Measurements from ENCODE around the gene GPR108.

GPR108 gene

GRCh38 chr19:6737873-6738786 is 750 bp upstream of the GPR108 start:
- DNase-seq (ENCODE audit: low read depth), result peak; percentile 71

GRCh38 chr19:6736917-6737283 is 480 bp downstream of the GPR108 start:
- no peak for DNase-seq (ENCODE audit: low read depth)

GRCh38 chr19:6736169-6736916 is 1.0 kb downstream of the GPR108 start:
- DNase-seq (ENCODE audit: low read depth), result peak; percentile 50

- no peak for DNase-seq (ENCODE audit: low read depth)
Measured at GRCh38 chr19:6735181-6735911, 2.0 kb downstream of the GPR108 start.

GRCh38 chr19:6734096-6734696 is 3.2 kb downstream of the GPR108 start:
- no peak for DNase-seq (ENCODE audit: low read depth)

DNA sequence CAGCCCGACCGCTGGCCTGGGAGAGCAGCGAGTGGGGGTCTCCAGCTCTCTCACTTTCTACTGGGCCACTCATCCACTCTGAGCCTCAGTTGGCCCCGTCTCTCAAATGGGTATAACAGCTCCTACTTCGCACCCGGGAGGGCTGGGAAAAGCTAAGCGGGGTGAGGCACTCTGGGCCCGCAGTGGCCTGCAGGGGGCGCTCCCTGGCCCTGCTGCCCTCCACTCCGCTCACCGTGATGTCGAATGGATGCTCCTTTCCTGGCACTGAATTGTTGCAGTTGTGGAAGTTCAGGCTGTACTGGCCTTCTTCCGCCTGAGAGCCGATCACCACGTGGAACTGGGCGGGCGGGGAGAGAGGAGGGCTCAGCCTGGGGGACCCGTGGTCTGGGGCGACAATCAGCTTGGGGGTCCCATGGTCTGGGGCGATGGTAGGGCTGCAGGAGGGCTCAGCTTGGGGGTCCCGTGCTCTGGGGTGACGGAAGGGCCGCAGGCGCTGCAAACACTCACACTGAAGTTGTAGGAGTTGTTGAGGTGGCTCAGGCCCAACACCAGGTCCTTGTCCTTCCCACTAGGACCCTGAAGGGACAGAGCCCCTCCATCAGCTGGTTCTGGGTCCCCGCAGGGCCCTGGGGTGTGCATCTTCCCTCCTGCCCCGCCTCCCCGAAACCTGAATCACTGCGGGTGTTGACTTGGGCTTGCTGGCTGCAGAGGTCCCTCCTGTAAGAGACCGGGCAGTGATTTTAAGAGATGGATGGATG is 3.9 kb downstream of the GPR108 start:
- no peak for DNase-seq (ENCODE audit: low read depth)

DNA sequence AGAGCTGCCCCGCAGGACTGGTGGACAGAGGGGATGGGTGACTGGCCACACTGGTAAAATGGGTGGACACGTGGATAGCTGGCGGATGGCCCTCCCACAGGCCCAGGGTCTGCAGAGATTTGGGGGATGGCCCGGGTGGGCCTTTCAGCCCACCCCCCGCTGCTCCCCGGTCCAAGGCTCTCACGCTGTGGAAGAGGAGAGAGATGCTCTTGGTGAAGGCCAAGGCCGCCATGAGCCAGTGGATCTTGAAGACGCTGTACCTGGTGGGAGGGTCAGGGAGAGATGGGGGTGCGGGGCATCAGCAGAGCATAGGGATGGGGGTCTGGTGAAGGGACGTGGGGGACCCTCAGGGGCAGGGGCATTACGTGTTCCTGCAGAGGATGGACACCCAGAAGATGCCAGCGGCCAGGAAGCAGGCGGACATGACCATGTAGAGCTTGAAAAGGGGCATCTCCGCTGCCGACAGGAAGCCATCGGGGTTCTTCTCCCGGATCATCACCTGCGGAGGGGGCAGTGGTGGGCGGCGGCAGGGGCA is 4.5 kb downstream of the GPR108 start:
- DNase-seq (ENCODE audit: low read depth), result no peak

DNA sequence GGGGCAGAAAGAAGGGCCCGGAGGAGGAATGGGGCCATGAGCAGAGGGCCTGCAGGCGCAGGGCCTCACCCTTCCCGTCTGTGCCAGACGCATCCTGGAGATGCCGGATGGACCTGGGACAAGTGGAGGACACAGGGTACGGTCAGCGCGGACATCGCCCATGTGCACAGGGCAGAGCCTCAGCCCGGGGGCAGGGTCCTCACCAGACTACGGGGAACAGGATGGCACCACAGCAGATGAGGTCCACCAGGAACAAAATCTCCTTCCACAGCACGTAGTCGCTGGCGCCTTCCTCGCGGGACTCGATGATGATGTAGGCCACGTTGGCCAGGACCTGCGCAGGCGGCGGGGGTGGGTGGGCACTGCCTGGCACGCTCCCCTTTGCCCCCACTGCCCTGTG is 5.6 kb downstream of the GPR108 start:
- DNase-seq (ENCODE audit: low read depth), result no peak

DNA sequence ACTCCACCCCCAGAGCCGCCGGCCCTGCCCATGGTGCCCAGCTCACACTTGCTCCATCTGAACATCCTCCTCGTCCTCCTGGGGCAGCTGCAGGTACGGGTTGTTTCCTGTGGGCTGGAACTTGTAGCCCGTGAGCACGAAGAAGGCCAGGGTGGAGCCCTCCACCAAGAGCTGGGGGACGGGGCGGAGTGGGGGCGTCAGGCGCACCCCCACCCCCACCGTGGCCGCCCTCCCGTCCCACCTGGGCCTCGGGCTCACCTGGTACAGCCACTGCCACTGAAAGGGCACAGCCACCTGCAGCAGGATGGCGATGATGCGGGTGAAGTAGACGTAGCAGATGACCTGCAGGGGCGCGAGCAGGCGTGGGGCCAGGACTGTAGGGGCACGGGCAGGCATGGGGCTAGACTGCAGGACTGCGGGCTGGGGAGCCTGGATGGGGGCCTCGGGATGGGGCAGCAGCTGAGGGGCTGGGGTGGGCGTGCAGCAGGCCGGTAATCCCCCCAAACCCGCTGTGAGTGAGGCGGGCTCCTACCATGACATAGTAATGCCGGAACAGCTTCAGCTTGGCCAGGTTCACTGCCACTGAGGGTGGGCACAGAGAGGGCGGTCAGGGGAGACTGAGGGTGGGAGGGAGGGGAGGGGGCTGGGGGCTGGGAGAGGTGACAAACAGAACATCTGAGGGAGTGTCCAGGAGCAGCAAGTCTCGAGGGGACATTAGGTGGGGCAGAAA is 6.3 kb downstream of the GPR108 start:
- DNase-seq (ENCODE audit: low read depth), result no peak

DNA sequence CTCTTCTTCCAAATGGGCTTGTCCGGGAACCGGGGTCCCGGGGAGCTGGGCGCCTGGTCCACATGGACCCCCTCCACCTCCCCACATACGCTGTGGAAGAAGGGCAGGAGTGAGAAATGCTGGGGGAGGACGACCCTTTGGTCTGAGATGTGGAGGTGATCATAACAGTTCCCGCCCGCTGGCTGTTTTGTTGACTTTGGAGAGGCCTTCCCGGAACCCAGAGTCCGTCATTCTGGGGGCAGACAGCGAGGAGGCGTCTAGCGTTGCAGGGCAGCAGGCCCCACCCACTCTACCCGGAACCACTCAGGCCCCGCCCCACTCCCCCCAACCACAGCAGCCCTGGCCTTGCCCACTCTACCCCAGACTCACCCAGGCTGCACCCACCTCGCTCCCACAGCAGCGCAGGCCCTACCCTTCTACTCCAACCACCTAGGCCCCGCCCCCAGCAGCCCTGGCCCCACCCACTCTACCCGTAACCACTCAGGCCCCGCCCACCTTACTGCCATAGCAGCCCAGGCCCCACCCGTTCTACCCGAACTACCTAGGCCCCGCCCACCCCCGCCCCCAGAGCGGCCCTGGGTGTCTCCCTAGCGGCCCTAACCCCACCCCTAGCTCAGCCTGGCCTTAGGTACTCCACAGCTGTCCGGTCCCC is 7.1 kb downstream of the GPR108 start:
- DNase-seq (ENCODE audit: low read depth), result no peak

DNA sequence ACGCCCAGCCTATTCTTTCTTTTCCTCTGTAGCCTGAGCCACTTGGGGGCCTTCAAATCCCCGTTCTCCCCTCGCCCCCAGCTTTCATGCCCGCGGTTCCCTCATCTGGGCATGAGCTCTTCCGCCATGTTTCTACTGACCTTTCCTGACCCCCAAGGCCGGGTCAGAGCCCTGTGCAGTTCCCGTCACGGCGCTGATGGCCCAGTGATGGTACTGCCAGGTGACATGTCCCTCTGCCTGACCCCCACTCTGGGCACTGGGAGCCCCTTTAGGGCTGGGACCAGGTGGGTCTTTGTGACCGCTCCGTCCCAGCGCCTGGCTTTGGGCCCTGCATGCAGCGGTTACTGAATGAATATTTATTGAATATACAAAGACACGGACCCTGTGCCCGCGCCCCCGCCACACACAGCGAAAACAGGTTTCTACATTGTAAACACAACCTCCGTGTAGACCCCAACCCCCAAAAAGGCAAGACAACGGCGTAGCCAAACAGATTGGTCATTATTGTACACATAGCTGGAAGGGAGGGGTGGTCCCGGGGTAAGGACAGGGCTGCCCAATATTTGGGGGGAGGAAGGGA is 7.7 kb downstream of the GPR108 start:
- DNase-seq (ENCODE audit: low read depth), result no peak

- no peak for DNase-seq (ENCODE audit: low read depth)
Measured at GRCh38 chr19:6728346-6728745, 9.0 kb downstream of the GPR108 start.

DNA sequence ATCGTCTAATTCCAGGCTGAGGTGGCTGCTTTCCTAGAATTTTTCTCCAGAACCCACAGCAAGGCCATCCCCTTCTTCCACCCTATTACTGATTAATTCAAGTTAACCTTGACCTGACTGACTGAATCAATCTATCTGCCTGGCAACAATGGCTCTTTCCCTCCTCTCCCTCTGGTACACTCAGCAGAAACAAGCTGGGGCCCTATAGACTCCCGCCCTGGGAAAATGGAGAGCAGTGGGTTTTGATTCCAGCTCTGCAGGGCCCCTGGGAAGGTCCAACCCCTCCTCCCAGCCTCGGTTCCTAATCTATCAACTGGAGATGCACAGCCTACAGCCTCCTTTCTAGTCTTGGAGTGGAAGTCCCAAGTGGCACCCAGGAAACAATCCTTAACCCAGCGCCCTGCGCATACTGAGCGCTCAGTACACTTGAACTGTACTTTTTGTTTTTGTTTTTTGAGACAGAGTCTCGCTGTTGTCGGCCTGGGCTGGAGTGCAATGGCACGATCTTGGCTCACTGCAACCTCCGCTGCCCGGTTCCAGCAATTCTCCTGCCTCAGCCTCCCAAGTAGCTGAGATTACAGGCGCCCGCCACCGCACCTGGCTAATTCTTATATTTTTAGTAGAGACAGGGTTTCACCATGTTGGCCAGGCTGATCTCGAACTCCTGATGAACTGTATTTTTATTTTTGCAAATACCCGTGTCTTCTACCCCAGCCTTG is 11.7 kb downstream of the GPR108 start:
- DNase-seq (ENCODE audit: low read depth), result no peak

DNA sequence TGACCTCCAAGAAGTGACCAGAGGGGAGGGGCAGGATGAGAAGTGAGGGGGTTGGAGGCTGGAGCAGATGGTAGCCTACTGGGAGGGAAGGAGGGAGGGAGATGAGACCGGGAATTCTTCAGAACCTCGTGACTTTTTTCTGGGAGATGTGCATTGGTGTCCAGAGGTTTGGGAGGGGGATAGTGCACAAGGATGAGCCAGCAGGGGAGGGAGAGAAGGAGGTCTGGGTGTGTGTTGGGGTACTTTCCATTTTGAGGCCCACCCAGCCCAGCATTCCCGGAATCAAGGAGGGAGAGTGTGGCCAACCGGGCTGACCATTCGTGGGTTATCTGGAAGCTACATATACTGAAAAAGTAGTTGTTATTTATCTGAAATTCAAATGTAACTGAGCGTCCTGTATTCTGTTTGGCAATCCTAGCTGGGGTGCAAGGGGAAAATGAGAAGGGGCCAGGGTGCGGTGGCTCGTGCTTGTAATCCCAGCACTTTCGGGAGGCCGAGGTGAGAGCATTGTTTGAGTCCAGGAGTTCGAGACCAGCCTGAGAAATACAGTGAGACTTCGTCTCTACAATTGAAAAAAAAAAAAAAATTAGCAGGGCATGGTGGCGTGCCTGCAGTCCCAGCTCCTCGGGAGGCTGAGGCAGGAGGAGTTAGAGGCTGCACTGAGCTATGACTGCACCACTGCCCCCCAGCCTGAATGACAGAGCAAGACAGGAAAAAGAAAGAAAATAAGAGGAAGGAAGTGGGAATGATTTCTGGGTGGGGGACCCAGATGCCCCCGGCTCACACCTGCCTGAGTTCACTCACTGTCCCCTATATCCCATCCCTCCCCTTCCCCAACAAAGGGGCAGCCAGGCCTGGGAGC is 12.5 kb downstream of the GPR108 start:
- DNase-seq (ENCODE audit: low read depth), result no peak

DNA sequence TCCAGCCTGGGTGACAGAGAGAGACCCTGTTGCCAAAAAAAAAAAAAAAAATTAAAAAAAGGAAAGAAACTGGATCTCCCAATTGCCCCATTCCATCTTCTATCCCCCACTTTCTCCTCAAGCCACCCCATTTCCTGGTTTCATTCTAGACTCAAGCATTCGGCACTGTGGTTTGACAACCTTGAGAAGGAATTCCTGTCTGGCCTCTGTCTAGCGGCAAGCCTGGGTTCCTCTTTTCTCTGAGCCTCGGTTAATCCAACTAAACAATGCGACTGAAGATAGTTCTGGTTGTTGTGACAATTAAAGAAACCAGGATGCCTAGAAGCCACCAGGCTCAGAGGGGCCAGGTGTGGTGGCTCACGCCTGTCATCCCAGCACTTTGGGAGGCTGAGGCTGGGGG is 13.6 kb downstream of the GPR108 start:
- DNase-seq (ENCODE audit: low read depth), result no peak

GRCh38 chr19:6723108-6723618 is 14.2 kb downstream of the GPR108 start:
- no peak for DNase-seq (ENCODE audit: low read depth)

GRCh38 chr19:6721773-6722172 is 15.6 kb downstream of the GPR108 start:
- no peak for DNase-seq (ENCODE audit: low read depth)

DNA sequence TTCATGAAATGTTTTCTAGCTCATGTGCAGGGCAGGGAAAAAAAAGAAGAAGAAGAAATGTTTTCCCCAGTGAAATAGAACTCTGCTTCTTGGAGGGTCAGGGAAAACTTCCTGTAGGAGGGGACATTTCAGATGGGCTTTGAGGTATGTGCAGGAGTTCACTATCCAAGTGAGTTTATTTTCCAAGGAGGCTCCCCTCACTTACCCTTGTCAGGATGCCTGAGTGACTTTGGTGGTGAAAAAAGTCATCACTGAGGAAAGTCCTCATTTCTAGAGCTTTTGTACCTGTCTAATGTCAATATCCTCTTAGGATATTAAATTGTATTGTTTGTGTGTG is 16.3 kb downstream of the GPR108 start:
- no peak for DNase-seq (ENCODE audit: low read depth)
